Non-pigmented ciliary epithelial cell (primary cell): ENCODE data around the gene SMIM13.
"Not testable (repeated sequence)": the region's sequence is repeated elsewhere in the genome, so short reads cannot be mapped to it uniquely, and the experiment has no call there.

ENCODE experiments used
- DNase-seq: peaks from one replicate; pipeline ENCODE4 v3.0.0-alpha.2; 2010; ENCODE audit warnings: low read depth

Gene SMIM13

DNA sequence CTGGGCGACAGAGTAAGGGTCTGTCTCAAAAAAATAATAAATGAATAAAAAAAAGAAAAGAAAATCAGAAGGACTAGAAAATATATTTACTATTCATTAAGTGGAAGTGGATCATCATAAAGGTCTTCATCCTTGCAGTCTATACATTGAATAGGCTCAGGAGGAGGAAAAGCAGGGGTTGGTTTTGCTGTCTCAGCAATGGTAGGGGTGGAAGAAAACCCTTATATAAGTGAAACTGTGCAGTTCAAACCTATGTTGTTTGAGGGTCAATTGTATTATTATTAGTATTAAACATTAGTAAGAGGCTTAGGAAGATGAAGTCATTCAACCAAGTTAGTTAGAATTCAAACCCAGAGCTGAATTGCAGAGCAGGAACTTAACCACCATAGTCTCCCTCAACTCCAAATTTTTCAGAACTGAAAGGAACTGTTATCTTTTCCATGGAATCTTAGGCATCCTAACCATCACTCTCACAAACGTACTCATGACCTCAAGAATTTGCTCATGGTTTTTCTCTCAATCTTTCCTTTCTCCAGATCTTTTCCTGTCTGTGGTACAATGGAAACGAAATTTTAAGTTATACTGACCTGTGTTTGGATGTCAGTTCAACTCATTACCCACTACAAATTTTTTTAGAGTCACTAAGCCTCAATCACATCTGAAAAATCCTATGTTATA is 7.7 kb upstream of the SMIM13 start:
- peak; percentile 75 for DNase-seq

DNA sequence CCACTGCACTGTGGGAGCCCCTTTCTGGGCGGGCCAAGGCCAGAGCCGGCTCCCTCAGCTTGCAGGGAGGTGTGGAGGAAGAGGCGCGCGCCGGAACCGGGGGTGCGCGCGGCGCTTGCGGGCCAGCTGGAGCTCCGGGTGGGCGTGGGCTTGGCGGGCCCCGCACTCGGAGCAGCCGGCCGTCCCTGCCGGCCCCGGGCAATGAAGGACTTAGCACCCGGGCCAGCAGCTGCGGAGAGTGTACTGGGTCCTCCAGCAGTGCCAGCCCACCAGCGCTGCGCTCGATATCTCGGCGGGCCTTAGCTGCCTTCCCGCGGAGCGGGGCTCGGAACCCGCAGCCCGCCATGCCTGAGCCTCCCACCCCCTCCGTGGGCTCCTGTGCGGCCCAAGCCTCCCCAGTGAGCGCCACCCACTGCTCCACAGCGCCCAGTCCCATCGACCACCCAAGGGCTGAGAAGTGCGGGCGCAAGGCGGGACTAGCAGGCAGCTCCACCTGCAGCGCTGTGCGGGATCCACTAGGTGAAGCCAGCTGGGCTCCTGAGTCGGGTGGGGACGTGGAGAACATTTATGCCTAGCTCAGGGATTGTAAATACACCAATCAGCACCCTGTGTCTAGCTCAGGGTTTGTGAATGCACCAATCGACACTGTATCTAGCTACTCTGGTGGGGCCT is 6.4 kb upstream of the SMIM13 start:
- not testable (repeated sequence) for DNase-seq

DNA sequence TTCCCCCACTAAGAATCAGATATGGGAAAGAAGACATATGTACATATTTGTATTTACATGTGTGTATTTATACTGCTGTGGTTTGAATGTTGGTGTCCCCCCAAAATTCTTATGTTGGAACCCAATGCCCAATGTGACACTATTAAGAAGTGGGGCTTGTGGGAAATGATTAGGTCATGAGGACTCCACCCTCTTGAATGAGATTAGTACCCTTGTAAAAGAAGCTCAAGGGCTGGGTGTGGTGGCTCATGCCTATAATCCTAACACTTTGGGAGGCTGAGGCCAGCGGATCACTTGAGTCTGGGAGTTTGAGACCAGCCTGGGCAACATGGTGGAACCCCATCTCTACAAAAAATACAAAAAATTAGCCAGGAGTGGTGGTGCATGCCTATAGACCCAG is 3.9 kb upstream of the SMIM13 start:
- DNase-seq, result no peak

DNA sequence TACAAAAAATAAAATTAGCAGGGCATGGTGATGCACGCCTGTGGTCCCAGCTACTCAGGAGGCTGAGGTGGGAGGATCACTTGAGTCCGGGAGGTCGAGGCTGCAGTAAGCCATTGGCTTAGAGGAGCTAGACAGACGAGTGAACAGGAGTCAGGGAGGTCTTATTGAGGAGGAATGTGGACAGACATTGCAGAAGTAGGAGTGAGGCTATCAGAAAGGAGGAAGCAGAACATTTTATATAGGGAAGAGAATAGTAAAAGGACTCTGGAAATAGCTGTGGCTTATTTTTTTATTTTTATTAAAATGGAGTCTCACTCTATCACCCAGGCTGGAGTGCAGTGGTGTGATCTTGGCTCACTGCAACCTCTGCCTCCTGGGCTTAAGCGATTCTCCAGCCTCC is 2.5 kb upstream of the SMIM13 start:
- DNase-seq, result not testable (repeated sequence)

DNA sequence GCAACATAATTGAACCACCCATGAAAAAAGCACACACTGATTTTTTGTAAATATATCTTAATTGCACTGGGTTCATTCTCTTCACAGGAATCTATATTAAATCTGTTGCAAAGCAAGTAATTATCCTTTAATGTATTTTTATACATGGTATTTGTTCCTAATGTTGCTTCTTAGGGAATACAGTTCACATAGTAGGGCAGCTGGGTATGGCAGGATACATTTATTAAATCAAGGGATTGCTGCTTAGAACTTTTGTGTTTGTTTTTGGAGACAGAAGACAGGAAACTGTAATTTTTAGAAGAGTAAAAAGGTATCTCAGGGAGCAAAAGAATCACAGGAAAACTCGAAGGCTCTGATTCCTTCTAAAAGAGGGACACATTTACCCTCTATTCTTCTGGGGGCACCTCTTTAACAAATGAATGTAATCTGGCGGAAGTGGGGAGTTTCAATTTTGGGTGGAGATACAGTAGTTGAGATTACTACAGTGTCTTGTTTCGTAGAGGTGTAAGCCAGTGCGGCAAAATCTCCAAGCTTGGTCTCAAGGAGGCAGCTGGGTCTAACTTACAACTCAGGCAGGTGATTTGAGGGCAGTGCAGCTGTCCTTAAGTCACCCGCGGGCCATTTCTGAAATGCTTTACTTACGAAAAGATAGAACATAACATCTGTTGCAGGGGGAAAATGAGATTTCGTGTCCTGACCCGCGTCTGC is 812 bp upstream of the SMIM13 start:
- no peak for DNase-seq

DNA sequence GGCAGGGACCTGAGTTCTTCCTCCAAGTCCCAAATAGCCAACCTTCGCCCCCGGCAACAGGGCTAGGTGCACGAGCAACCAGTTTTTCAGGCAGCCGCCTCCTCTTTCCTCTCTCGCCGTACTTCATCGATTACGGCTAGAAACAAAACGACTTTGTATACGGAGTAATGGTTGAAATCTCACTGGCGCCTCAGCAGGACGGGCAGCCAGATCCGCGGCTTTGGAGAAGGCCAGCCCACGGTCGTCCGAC is 333 bp upstream of the SMIM13 start:
- DNase-seq, result no peak

DNA sequence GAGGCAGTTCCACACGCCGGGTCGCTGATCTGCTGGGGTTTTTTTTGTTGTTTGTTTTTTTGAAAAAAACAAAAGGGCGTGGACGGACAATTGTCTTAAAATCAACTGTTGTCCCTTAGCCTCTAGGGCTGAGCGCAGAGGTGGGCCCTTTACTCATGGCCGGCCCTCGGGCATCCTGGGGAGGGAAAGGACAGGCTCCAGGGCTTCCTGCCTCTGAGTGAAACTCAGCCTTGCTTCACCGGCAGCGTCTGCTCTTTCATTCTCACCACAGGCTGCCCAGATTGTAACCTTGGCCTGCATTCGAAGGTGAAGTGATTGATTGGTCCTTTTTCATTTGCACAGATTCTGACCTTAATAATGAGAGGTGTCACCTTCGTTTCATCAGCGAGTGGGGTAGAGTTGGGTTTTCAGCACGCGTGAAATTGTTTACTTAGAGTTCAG is 797 bp downstream of the SMIM13 start:
- no peak for DNase-seq

DNA sequence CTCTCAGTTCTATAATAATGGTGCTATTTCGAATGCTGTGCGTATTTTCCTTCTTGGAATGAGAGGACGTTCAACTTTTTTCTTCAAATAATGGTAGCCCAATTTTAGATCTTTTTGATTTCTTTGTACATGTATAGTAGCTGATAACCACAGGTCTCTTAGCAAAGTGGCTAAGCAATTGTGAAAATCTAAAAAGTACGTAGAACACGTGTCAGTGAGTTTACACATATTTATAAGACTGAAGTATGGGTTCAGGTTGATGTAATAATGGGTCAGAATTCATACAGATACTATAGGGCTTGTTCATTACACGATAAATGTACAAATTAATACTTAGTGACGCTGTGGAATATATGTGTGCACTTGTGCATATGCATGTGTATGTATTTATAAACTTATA is 1.3 kb downstream of the SMIM13 start:
- no peak for DNase-seq

DNA sequence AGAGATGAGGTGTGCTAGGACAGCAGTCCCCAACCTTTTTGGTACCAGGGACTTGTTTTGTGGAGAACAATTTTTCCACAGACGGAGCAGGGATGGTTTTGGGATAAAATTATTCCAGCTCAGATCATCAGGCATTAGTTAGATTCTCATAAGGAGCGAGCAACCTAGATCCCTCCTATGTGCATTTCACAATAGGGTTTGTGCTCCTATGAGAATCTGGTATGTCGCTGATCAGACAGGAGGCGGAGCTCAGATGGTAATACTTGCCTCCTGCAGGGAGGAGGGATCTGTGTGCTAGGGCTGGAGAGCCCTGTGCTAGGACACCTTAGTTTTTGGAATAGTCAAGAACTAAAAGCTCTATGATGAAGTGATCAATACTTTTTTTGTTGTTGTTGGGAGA is 2.5 kb downstream of the SMIM13 start:
- DNase-seq, result peak; percentile 37

DNA sequence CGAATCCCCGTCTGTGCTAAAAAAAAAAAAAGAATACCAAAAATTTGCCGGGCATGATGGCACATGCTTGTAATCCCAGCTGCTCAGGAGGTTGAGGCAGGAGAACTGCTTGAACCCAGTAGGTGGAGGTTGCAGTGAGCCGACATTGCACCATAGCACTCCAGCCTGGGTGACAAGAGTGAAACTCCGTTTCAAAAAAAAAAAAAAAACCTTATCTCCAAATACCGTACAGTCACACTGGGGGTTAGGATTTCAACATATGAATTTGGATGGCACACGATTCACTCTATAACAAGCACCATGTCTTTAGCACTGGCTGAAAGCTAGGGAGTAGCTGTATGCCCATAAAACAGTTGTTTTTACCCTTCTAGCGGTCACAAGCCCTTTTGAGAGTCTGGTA is 3.8 kb downstream of the SMIM13 start:
- DNase-seq, result no peak

DNA sequence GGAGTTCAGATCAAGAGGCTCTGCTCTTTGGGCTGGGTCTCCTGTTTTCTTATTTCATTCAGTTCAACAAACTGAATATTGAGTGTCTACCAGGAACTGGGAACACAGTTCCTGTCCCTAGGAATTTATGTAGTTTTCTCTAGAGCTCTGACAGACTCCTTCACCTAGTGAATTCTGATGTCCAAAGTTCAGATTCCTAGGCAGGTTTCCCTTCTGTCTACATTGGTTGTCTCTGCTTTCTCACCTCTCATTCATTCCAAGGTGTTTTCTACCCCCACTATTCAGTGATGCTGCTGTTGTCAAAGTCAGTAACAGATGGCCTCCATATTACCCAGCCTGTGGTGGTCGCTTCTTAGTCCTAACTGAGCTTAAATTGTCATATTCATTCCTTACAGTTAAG is 4.4 kb downstream of the SMIM13 start:
- no peak for DNase-seq

DNA sequence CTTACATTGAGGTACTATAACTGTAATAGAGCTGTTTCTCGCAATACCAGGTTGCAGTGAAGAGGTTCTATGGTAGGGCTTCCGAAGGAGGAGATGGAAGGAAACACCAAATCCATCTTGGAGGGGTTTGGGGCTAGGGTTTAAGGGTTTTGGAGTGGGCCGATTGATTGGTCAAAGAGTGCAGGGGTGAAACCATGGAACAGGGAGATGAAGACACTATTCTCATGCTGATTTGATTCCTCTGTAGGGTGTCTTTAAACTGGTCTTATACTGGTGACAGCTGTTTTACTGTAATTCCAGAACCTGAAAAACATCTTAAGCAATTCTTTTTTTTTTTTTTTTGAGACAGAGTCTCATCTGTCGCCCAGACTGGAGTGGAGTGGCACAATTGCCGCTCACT is 7.8 kb downstream of the SMIM13 start:
- DNase-seq, result no peak

DNA sequence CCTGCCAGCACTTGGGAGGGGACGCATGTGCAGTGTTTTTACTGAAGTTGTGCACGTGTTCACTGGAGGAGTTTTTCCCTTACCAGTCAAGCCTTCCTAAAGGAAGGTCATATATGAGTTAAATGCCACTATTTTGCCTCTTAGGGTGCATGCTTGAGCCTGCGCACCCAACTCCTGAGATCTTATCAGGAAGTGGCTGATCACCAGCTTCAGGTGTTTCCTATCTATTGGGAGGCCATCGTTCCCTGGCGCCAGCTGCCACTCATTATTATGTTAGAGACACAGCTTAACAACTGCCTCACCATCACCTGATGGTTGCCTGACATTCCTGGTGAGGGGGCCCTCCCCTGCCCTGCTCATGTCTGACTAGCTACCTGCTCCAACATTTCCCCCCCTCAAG is 9.4 kb downstream of the SMIM13 start:
- no peak for DNase-seq

DNA sequence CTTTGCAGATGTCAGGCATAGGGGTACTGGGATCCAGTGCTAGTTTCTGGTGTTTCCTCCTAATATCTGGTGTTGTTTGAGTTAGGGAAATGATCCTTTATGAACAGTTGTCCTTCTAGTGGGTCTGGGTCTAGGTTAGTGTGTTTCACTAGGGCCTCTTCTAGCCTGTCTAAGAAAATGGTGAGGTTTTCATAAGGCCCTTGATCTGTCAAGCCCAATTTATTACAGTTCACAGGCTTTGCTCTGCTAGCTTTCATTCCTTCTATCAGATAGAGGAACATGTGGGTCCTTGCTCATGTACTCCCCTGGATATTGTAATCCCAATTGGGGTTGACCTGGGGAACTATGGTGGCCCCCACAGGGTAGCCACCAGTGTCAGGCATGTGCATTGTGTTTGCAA is 15.1 kb downstream of the SMIM13 start:
- DNase-seq, result no peak

DNA sequence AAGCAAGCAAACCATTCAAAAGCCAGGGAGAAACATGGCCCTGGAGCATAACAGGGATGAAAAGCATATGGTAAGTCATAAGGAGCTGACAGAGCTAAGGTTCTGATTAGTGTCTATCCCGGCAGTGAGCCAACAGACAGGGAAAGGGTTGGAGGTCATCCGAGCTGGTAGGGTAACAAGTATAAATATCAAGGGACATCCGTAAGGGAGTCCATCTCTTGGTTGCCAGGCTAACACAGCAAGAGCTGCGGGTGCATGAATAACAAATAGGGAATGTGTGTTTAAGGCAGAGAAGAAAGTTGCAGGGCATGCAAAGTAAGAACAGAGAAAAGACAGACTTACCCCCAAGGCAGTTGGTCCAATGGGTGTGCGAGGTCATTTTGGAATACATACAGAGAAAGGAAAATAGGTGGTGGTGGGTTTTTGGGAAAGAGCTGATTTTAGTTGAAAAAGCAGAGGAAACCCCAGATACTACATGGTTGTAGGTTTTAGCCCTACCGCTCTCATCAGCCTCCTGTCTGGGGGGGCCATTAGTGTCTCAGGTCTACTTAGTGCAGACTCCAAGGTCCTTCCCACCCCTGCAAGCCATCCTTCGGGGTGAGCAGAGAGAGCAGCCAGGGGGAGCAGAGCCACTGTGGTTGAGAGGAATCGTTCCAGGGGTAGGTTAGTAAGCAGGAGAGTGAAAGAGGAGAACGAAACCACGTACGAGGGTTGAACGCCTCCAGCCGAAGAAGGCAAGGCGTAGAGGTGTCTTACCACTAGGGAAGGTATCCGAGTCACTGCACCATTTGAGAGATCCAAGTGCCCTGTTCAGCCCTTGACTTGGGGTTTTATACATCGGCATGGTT is 17.5 kb downstream of the SMIM13 start, which contains the start of gene ERVFRD-1:
Gene ERVFRD-1, minus strand, starts transcription at position 805 of the 848 bp plus-strand sequence. CDS start 6,415 bp downstream, outside the sequence.
- no peak for DNase-seq

DNA sequence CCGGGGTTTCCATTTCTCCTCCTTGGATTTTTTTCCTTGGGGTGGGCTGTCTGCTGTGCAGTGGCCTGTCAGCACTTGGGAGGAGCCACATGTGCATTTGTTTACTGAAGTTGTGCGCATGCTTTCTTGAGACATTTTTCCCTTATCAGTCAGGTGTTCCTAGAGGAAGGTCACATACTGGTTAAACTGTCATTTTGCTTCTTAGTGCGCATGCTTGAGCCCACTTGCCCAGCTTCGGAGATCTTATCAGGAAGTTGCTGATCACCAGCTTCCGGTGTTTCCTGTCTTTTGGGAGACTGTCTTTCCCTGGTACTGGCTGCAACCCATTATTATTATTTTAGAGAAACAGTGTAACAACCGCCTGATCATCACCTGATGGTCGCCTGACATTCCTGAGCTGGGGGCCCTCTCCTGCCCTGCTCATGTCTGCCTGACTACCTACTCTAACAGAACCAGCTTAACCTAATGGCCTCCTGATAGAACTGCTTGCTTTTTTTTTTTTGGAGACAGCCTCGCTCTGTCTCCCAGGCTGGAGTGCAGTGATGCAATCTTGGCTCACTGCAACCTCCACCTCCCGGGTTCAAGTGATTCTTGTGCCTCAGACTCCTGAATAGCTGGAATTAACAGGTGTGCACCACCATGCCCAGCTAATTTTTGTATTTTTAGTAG is 18.3 kb downstream of the SMIM13 start:
- no peak for DNase-seq

DNA sequence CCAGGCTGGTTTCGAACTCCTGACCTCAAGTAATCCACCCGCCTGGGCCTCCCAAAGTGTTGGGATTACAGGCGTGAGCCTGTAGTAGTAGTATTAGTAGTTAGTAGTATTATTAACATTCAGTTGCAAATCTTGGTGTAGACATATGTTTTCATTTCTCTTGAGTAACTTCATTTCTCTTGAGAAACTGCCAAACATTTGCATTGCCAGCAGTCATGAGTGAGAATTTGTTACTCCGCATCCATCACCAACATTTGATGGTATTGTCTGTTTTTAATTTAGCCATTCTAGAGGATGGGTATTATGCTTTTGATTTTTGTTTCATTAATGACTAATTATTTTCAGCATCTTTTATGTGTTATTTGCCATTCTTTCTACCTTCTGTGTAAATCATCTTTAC is 19.4 kb downstream of the SMIM13 start:
- DNase-seq, result no peak

DNA sequence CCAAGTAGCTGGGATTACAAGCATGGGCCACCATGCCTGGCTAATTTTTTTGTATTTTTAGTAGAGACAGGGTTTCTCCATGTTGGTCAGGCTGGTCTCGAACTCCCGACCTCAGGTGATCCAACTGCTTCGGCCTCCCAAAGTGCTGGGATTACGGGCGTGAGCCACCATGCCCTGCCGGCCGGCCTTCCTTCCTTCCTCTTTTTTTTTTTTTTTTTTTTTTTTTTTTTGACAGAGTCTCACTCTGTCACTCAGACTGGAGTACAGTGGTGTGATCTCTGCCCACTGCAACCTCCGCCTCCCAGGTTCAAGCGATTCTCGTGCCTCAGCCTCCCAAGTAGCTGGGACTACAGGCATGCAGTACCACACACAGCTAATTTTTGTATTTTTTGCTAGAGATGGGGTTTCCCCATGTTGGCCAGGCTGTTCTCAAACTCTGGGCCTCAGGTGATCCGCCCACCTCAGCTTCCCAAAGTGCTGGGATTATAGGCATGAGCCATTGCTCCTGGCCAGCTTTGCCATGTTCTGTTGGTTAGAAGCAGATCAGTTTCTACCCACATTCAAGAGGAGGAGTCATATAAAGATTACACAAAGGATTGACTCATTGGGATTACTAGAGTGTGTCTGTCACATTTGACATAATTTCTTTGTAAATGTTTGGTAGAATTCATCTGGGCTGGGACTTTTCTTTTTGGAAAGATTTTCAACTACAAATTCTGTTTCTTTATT is 22.3 kb downstream of the SMIM13 start:
- not testable (repeated sequence) for DNase-seq

DNA sequence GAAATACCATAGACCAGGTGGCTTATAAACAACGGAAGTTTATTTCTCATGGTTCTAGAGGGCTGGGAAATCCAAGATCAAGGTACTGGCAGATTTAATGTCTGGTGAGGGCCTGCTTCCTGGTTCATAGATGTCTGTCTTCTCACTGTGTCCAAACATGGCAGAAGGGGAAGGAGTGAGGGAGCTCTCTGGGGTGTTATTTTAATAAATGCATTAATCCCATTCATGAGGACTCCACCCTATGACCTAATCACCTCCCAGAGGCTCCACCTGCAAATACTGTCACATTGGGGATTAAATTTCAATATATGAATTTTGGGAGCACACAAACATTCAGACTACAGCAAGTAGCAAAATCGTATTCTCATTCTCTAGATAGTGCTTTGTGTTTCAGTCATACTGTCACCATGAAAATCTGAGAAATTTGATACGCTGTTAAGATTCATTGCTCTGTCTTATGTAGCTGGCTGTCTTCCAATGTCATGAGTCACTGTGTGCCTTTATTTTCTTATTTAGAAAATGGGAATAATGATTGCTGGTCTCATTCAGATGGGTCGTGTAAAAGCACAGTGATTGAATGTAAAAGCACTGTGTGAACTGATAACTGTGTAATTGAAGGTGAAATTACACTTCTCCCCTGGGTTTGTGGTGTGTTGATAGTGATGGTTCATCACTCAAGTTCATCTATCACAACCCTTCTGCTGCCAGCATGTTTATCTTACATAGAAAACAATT is 26.8 kb downstream of the SMIM13 start:
- no peak for DNase-seq

DNA sequence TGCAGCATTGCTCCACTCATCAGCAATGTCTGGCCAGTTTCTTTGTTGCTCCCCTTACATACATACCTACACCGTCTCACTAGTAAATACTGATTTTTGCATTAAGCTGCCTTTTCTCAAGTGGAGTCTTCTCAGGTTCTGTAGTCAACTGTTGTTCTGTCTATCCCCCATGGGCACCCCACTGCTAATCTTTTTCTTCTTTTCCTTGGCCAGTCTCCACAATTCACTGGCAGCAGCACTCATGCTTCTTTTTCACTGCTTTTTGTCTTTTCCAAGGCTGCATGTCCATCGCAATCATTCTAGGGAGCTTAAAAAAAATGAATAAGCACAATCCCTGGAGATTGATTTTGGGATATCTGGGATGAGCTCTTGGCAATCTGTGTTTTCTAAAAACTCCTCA is 28.2 kb downstream of the SMIM13 start:
- no peak for DNase-seq

DNA sequence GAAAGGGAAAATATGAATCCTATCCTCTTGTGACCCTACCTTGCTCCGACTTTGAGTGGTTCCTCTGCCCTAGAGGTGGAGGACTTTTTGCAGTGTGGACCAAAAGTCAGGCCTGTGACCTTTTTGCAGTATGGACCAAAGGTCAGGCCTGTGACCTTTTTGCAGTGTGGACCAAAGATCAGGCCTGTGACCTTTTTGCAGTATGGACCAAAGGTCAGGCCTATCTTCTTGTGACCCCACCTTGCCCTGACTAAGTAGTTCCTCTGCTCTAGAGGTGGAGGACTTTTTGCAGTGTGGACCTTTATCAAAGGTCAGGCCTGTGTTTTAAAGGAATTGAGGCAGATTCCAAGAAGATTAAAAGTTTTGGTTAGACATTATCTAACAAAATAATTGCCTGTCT is 28.7 kb downstream of the SMIM13 start:
- DNase-seq, result no peak
